Liver (tissue), 9 donors: ENCODE data around the gene UACA. TPM values are rescaled to one million over a fixed set of nuclear protein-coding genes. Genes with fewer than 3 reads are reported as not detected.

ENCODE experiments used
- DNase-seq: peaks from one replicate; pipeline ENCODE4 v3.0.0-alpha.2; 2017; ENCODE audit warnings: low spot score
- H3K27ac ChIP-seq, 2 donors: one replicate each; pipeline ENCODE4 v1.7.0; 2013; ENCODE audit warnings: inconsistent platforms in 2 of 2, low read length in 2 of 2, control low read depth in 1 of 2, low read depth in 1 of 2, mild to moderate bottlenecking in 1 of 2
- H3K27me3 ChIP-seq, 4 donors: one replicate each; pipeline versions ENCODE4 v1.6.1 to v1.7.0; 2013; ENCODE audit warnings: low read length in 3 of 4, inconsistent platforms in 1 of 4, mild to moderate bottlenecking in 1 of 4, moderate library complexity in 1 of 4; ENCODE audit not compliant: control insufficient read depth in 4 of 4, insufficient read depth in 4 of 4
- H3K36me3 ChIP-seq, 4 donors: one replicate each; pipeline versions ENCODE4 v1.6.1 to v1.7.0; 2013; ENCODE audit warnings: low read length in 3 of 4, mild to moderate bottlenecking in 3 of 4, low read depth in 1 of 4, moderate library complexity in 1 of 4; ENCODE audit not compliant: control insufficient read depth in 4 of 4, insufficient read depth in 3 of 4
- H3K4me1 ChIP-seq, 4 donors: one replicate each; pipeline versions ENCODE4 v1.6.1 to v1.7.0; 2013; ENCODE audit warnings: low read length in 3 of 4, mild to moderate bottlenecking in 3 of 4, moderate library complexity in 1 of 4; ENCODE audit not compliant: control insufficient read depth in 4 of 4, insufficient read depth in 4 of 4
- H3K4me3 ChIP-seq, 3 donors: one replicate each; pipeline versions ENCODE4 v1.6.1 to v1.7.0; 2013; ENCODE audit warnings: low read length in 3 of 3, control low read depth in 1 of 3, low read depth in 1 of 3, mild to moderate bottlenecking in 1 of 3
- H3K9ac ChIP-seq, 2 donors: one replicate each; pipeline ENCODE4 v1.7.0; 2013; ENCODE audit warnings: low read length in 2 of 2, mild to moderate bottlenecking in 2 of 2, moderate library complexity in 2 of 2, control low read depth in 1 of 2, low read depth in 1 of 2
- H3K9me3 ChIP-seq, 4 donors: one replicate each; pipeline versions ENCODE4 v1.6.1 to v1.7.0; 2013; ENCODE audit warnings: low read length in 3 of 4; ENCODE audit not compliant: control insufficient read depth in 4 of 4
- CTCF ChIP-seq: fragments of 150-350 bp; IDR thresholded peaks from 2 replicates; pipeline ENCODE4 v1.5.1; 2017; ENCODE audit warnings: improper control_type of control experiment, low read depth, low read length; ENCODE audit not compliant: missing input control
- EGR1 ChIP-seq, 2 donors: IDR thresholded peaks; 2 replicates each; pipeline ENCODE4 v1.6.1; 2016 to 2018; ENCODE audit warnings: antibody characterized with exemption in 2 of 2, low read depth in 2 of 2
- FOXA1 ChIP-seq: IDR thresholded peaks from 2 replicates; pipeline ENCODE4 v1.6.1; 2016; ENCODE audit warnings: antibody characterized with exemption
- FOXA2 ChIP-seq: IDR thresholded peaks from 2 replicates; pipeline ENCODE4 v1.6.1; 2016; ENCODE audit warnings: antibody characterized with exemption
- GABPA ChIP-seq, 2 donors: IDR thresholded peaks in 1 of 2; conservative IDR thresholded peaks in 1 of 2; 2 replicates each; pipeline ENCODE4 v1.6.1; 2016; ENCODE audit warnings: antibody characterized with exemption in 2 of 2, mild to moderate bottlenecking in 1 of 2, moderate library complexity in 1 of 2
- HNF4A ChIP-seq, 2 donors: conservative IDR thresholded peaks; 2 replicates each; pipeline ENCODE4 v1.6.1; 2016; ENCODE audit warnings: antibody characterized with exemption in 2 of 2, mild to moderate bottlenecking in 2 of 2
- HNF4G ChIP-seq: IDR thresholded peaks from 2 replicates; pipeline ENCODE4 v1.6.1; 2016; ENCODE audit warnings: antibody characterized with exemption
- JUND ChIP-seq, 2 donors: IDR thresholded peaks; 2 replicates each; pipeline ENCODE4 v1.6.1; 2016; ENCODE audit warnings: antibody characterized with exemption in 2 of 2
- MAX ChIP-seq: IDR thresholded peaks from 2 replicates; pipeline ENCODE4 v1.6.1; 2016; ENCODE audit warnings: antibody characterized with exemption
- NR2F2 ChIP-seq: IDR thresholded peaks from 2 replicates; pipeline ENCODE4 v1.6.1; 2016; ENCODE audit warnings: antibody characterized with exemption
- RAD21 ChIP-seq, 2 donors: IDR thresholded peaks; 2 replicates each; pipeline ENCODE4 v1.6.1; 2016; ENCODE audit warnings: antibody characterized with exemption in 2 of 2, mild to moderate bottlenecking in 2 of 2
- TAF1 ChIP-seq: conservative IDR thresholded peaks from 2 replicates; pipeline ENCODE4 v1.6.1; 2016; ENCODE audit warnings: antibody characterized with exemption, mild to moderate bottlenecking
- YY1 ChIP-seq: IDR thresholded peaks from 2 replicates; pipeline ENCODE4 v1.6.1; 2016; ENCODE audit warnings: antibody characterized with exemption, mild to moderate bottlenecking
- ZBTB33 ChIP-seq: IDR thresholded peaks from 2 replicates; pipeline ENCODE4 v1.6.1; 2016; ENCODE audit warnings: antibody characterized with exemption
- WGBS: extraction: QIAGEN DNeasy Blood & Tissue Kit; methylation state at CpG from one replicate; pipeline ENCODE4 v1.1.7; 2013; 5-methylcytosine and 5-hydroxymethylcytosine counted together
- polyA plus RNA-seq, 2 donors: library from polyadenylated mRNA; stranded (reverse) in 1 of 2; unstranded in 1 of 2; fragments of 200-250 nt in 1 of 2; fragments of >200 nt in 1 of 2; fragmentation: Nextera tagmentation in 1 of 2; extraction: Ambion mirVana in 1 of 2; gene quantifications; one replicate each; pipeline versions ENCODE4 v1.2.1 to v1.2.3, GENCODE V29; 2013 to 2015
- total RNA-seq, 2 donors: library from RNA; depleted of rRNA; stranded (reverse); fragments of >200 nt; gene quantifications; one replicate each; pipeline ENCODE4 v1.2.3, GENCODE V29; 2014
- TF ChIP-seq, protein P1 (sequence below): IDR thresholded peaks from 2 replicates; pipeline ENCODE4 v1.6.1; 2016; ENCODE audit warnings: antibody characterized with exemption, mild to moderate bottlenecking
- TF ChIP-seq, protein P2 (sequence below): IDR thresholded peaks from 2 replicates; pipeline ENCODE4 v1.6.1; 2016; ENCODE audit warnings: antibody characterized with exemption
- donor health status: healthy.
- donor health status: healthy.
- donor health status: healthy.
- donor health status: healthy.
- donor health status: healthy.

The UACA gene
- total and polyA plus RNA-seq, 4 donors: 3.9 to 16.0 (median 10.0) TPM

- H3K27ac ChIP-seq: no peak overlapping the region
- H3K36me3 ChIP-seq: no peaks in the 10 kb centered on the region
- TF ChIP-seq, protein P1, sequence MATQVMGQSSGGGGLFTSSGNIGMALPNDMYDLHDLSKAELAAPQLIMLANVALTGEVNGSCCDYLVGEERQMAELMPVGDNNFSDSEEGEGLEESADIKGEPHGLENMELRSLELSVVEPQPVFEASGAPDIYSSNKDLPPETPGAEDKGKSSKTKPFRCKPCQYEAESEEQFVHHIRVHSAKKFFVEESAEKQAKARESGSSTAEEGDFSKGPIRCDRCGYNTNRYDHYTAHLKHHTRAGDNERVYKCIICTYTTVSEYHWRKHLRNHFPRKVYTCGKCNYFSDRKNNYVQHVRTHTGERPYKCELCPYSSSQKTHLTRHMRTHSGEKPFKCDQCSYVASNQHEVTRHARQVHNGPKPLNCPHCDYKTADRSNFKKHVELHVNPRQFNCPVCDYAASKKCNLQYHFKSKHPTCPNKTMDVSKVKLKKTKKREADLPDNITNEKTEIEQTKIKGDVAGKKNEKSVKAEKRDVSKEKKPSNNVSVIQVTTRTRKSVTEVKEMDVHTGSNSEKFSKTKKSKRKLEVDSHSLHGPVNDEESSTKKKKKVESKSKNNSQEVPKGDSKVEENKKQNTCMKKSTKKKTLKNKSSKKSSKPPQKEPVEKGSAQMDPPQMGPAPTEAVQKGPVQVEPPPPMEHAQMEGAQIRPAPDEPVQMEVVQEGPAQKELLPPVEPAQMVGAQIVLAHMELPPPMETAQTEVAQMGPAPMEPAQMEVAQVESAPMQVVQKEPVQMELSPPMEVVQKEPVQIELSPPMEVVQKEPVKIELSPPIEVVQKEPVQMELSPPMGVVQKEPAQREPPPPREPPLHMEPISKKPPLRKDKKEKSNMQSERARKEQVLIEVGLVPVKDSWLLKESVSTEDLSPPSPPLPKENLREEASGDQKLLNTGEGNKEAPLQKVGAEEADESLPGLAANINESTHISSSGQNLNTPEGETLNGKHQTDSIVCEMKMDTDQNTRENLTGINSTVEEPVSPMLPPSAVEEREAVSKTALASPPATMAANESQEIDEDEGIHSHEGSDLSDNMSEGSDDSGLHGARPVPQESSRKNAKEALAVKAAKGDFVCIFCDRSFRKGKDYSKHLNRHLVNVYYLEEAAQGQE: no peak
- TF ChIP-seq RAD21 (IDR thresholded peaks at IDR 0.05) (no peak), YY1 (no peak), GABPA (IDR thresholded peaks at IDR 0.05 in 1 of 2, conservative IDR thresholded peaks at IDR 0.05 in 1 of 2) (no peak), HNF4G (no peak), HNF4A (conservative IDR thresholded peaks at IDR 0.05) (no peak), CTCF (no peak)
- no peak overlapping the region for H3K4me3 ChIP-seq
- no peaks in the 10 kb centered on the region for H3K4me1 ChIP-seq
- no peaks in the 10 kb centered on the region for H3K27me3 ChIP-seq
- WGBS: 76% methylated on average over 3 of the region's 3 CpGs
- no peak overlapping the region for H3K9ac ChIP-seq
- DNase-seq: no peak
- no peaks in the 10 kb centered on the region for H3K9me3 ChIP-seq
These were observed 15.1 kb upstream of the UACA start for GRCh38 chr15:70778258-70779076.

- DNase-seq: no peak
- H3K27ac ChIP-seq: no peak overlapping the region
- no peaks in the 10 kb centered on the region for H3K36me3 ChIP-seq
- no peaks in the 10 kb centered on the region for H3K4me1 ChIP-seq
- H3K27me3 ChIP-seq: no peaks in the 10 kb centered on the region
- no peaks in the 10 kb centered on the region for H3K9me3 ChIP-seq
- H3K9ac ChIP-seq: no peak overlapping the region
- no peak overlapping the region for H3K4me3 ChIP-seq
- WGBS: 75% methylated on average over 7 of the region's 7 CpGs
- TF ChIP-seq JUND (IDR thresholded peaks at IDR 0.05): no peak
- no peak for TF ChIP-seq FOXA1
- TF ChIP-seq, protein P2, sequence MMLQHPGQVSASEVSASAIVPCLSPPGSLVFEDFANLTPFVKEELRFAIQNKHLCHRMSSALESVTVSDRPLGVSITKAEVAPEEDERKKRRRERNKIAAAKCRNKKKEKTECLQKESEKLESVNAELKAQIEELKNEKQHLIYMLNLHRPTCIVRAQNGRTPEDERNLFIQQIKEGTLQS: no peak
- no peak for TF ChIP-seq EGR1 (IDR thresholded peaks at IDR 0.05; ENCODE audit: low read depth in 2 of 2)
- TF ChIP-seq YY1: no peak
- TF ChIP-seq MAX: no peak
- TF ChIP-seq NR2F2: no peak
- TF ChIP-seq GABPA (IDR thresholded peaks at IDR 0.05 in 1 of 2, conservative IDR thresholded peaks at IDR 0.05 in 1 of 2): no peak
- no peak for TF ChIP-seq ZBTB33
- TF ChIP-seq HNF4A (conservative IDR thresholded peaks at IDR 0.05): no peak
- TF ChIP-seq, protein P1: no peak
- no peak for TF ChIP-seq RAD21 (IDR thresholded peaks at IDR 0.05)
- TF ChIP-seq HNF4G: no peak
- TF ChIP-seq TAF1: no peak
- no peak for TF ChIP-seq FOXA2
These were observed 14.0 kb upstream of the UACA start for GRCh38 chr15:70777170-70777926.
